Natural killer cell treated with Interleukin-12 subunit alpha and Interleukin-12 subunit beta and Interleukin-15 and Interleukin-18, amount 100 ng/mL, for 72 hours (primary cell): ENCODE data around the gene PAPPA2. TPM values are rescaled to one million over a fixed set of nuclear protein-coding genes. Genes with fewer than 3 reads are reported as not detected.

Source experiments
- ATAC-seq, 2 donors: fragments of 150-1000 bp; cut with Tn5 transposase in 1 of 2; sonication (Bioruptor Pico), chemical (Tn5 transposase) in 1 of 2; 2 replicates each; pipeline ENCODE4 v1.10.0; 2021
- DNase-seq: peaks from one replicate; pipeline ENCODE4 v3.0.0; 2022; ENCODE audit warnings: low spot score
- H3K27ac Mint-ChIP-seq, 2 donors: 1 replicate in 1 of 2; 2 replicates in 1 of 2; pipeline ENCODE4 v1.8.0; 2022; ENCODE audit warnings: mixed read lengths in 2 of 2, mild to moderate bottlenecking in 1 of 2, moderate library complexity in 1 of 2
- H3K27me3 Mint-ChIP-seq, 2 donors: 1 replicate in 1 of 2; 2 replicates in 1 of 2; pipeline ENCODE4 v1.8.0; 2022; ENCODE audit warnings: mixed read lengths in 2 of 2
- H3K36me3 Mint-ChIP-seq: one replicate; pipeline ENCODE4 v1.8.0; 2022; ENCODE audit warnings: mixed read lengths
- H3K4me1 Mint-ChIP-seq, 2 donors: 1 replicate in 1 of 2; 2 replicates in 1 of 2; pipeline ENCODE4 v1.8.0; 2022; ENCODE audit warnings: low read depth in 2 of 2, mixed read lengths in 2 of 2, mild to moderate bottlenecking in 1 of 2
- H3K4me3 Mint-ChIP-seq: one replicate; pipeline ENCODE4 v1.8.0; 2022; ENCODE audit warnings: mixed read lengths
- H3K9me3 Mint-ChIP-seq: 2 replicates; pipeline ENCODE4 v1.8.0; 2022; ENCODE audit warnings: mixed read lengths
- total RNA-seq, 2 donors: library from RNA; stranded (reverse); gene quantifications; one replicate each; pipeline ENCODE4 v1.2.3, GENCODE V29; 2022

PAPPA2 gene
- total RNA-seq, 2 donors from 2014 or later = 0.10 TPM; not detected in 1

- H3K4me1 Mint-ChIP-seq = no peaks in the 10 kb centered on the region
- no peak for ATAC-seq
- no peak overlapping the region for H3K4me3 Mint-ChIP-seq
These were observed 105.2 kb downstream of the PAPPA2 start for GRCh38 chr1:176568185-176568584.

GRCh38 chr1:176574756-176575155 lies 111.8 kb downstream of the PAPPA2 start:
- Mint-ChIP-seq H3K27me3 (peaks cover 0 to 11% of the 10 kb centered on the region in 2 donors), H3K27ac (no peak overlapping the region), H3K36me3 (no peaks in the 10 kb centered on the region), H3K9me3 (peaks cover 4% of the 10 kb centered on the region), H3K4me1 (no peaks in the 10 kb centered on the region), H3K4me3 (no peak overlapping the region)
- ATAC-seq (no peak), DNase-seq (no peak)

More at GRCh38 chr1:176568185-176568584, 105.2 kb downstream of the PAPPA2 start:
- Mint-ChIP-seq H3K27me3 (no peaks in the 10 kb centered on the region), H3K27ac (no peak overlapping the region), H3K36me3 (no peaks in the 10 kb centered on the region), H3K9me3 (peaks cover 4% of the 10 kb centered on the region)
- no peak for DNase-seq

DNA sequence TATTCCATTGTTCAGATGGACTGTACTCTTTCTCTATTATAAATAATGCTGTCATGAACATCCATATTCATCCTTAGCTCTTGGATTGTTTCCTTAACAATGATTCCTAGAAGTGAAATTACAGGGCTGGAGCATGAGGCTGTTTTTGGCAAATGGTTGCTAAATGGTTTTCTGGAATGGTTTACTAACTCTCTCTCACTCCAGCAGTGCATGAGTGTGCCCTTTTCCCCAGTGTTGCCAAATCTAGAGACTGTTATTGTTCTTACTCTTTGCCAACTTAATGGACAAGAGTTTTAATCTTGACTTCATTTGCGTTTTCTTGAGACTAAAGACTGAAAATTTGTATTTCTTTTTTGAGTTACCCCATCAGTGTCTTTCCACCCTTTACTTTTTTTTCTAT lies 113.0 kb downstream of the PAPPA2 start:
- ATAC-seq (no peak), DNase-seq (no peak)
- Mint-ChIP-seq H3K4me3 (no peak overlapping the region), H3K27me3 (peaks cover 0 to 11% of the 10 kb centered on the region in 2 donors), H3K36me3 (no peaks in the 10 kb centered on the region), H3K27ac (no peak overlapping the region), H3K9me3 (peaks cover 1% of the 10 kb centered on the region), H3K4me1 (no peaks in the 10 kb centered on the region)

- no peak for DNase-seq
- H3K9me3 Mint-ChIP-seq = no peaks in the 10 kb centered on the region
- H3K27me3 Mint-ChIP-seq = peaks cover 0 to 11% of the 10 kb centered on the region in 2 donors
- H3K4me1 Mint-ChIP-seq = no peaks in the 10 kb centered on the region
- no peak for ATAC-seq
- no peak overlapping the region for H3K27ac Mint-ChIP-seq
- no peaks in the 10 kb centered on the region for H3K36me3 Mint-ChIP-seq
- H3K4me3 Mint-ChIP-seq = no peak overlapping the region
These were observed 113.7 kb downstream of the PAPPA2 start for GRCh38 chr1:176576670-176577069.

GRCh38 chr1:176577646-176578197 lies 114.7 kb downstream of the PAPPA2 start:
- H3K27me3 Mint-ChIP-seq = peaks cover 0 to 11% of the 10 kb centered on the region in 2 donors
- no peak overlapping the region for H3K27ac Mint-ChIP-seq
- no peaks in the 10 kb centered on the region for H3K9me3 Mint-ChIP-seq
- ATAC-seq (no peak), DNase-seq (no peak)
- H3K4me3 Mint-ChIP-seq = no peak overlapping the region
- H3K36me3 Mint-ChIP-seq = no peaks in the 10 kb centered on the region
- H3K4me1 Mint-ChIP-seq = no peaks in the 10 kb centered on the region

DNA sequence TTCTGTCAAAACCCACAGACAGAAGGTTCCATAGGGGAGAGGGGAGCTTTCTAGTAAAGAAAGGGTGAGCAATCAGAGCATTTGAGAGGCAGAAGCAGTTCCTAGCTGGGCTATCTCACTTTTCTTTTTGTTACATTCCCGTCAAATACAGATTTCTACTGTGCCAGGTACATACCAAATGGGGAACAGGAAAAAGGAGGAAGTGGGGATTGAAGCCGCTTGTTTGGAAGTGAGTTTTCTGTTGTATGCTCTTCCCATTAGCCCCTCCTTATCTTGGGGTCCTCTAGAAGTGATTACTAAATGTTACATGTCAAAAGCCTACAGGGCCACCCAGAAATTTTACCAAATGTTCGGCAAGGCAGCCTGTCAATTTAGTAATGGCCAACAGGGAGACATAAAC lies 116.1 kb downstream of the PAPPA2 start:
- H3K9me3 Mint-ChIP-seq = no peaks in the 10 kb centered on the region

GRCh38 chr1:176595217-176595616 lies 132.2 kb downstream of the PAPPA2 start:
- no peaks in the 10 kb centered on the region for H3K4me1 Mint-ChIP-seq
- DNase-seq (no peak), ATAC-seq (no peak)
- H3K27ac Mint-ChIP-seq = no peak overlapping the region
- H3K36me3 Mint-ChIP-seq = no peaks in the 10 kb centered on the region
- H3K27me3 Mint-ChIP-seq = no peaks in the 10 kb centered on the region
- H3K9me3 Mint-ChIP-seq = peaks cover 3% of the 10 kb centered on the region
- no peak overlapping the region for H3K4me3 Mint-ChIP-seq

More for the DNA sequence above, 116.1 kb downstream of the PAPPA2 start:
- Mint-ChIP-seq H3K36me3 (no peaks in the 10 kb centered on the region), H3K27me3 (peaks cover 0 to 11% of the 10 kb centered on the region in 2 donors), H3K4me1 (no peaks in the 10 kb centered on the region), H3K4me3 (no peak overlapping the region), H3K27ac (no peak overlapping the region)
- no peak for DNase-seq
- no peak for ATAC-seq

DNA sequence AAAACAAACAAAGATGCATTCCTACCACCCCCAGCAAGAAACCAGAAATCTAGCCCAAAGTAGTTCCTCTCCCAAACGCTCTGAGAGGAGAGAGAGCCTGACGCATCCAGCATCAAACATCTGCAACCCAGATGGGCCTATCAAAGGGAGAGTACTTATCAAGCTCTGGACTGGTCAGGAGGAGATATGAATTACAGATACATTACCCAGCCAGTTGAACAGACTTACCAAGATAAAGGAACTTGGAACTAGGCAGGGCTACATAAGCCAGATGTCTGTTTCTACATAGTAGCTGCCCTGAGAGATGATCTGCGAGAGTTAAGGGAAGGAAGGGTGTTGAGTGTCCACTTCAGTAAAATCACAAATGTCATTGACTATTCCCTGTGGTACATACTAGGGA lies 138.4 kb downstream of the PAPPA2 start:
- H3K9me3 Mint-ChIP-seq = no peaks in the 10 kb centered on the region
- H3K4me3 Mint-ChIP-seq = no peak overlapping the region
- no peaks in the 10 kb centered on the region for H3K4me1 Mint-ChIP-seq
- no peak for DNase-seq
- H3K27me3 Mint-ChIP-seq = no peaks in the 10 kb centered on the region
- no peak overlapping the region for H3K27ac Mint-ChIP-seq
- no peak for ATAC-seq
- no peaks in the 10 kb centered on the region for H3K36me3 Mint-ChIP-seq

GRCh38 chr1:176602388-176603004 lies 139.5 kb downstream of the PAPPA2 start:
- H3K27me3 Mint-ChIP-seq = no peaks in the 10 kb centered on the region
- no peaks in the 10 kb centered on the region for H3K9me3 Mint-ChIP-seq
- no peak overlapping the region for H3K27ac Mint-ChIP-seq
- ATAC-seq (no peak), DNase-seq (no peak)
- H3K4me3 Mint-ChIP-seq = no peak overlapping the region
- H3K4me1 Mint-ChIP-seq = no peaks in the 10 kb centered on the region
- no peaks in the 10 kb centered on the region for H3K36me3 Mint-ChIP-seq

- H3K4me3 Mint-ChIP-seq = no peak overlapping the region
- no peaks in the 10 kb centered on the region for H3K36me3 Mint-ChIP-seq
- no peaks in the 10 kb centered on the region for H3K27me3 Mint-ChIP-seq
- no peaks in the 10 kb centered on the region for H3K4me1 Mint-ChIP-seq
- DNase-seq (no peak), ATAC-seq (no peak)
- no peaks in the 10 kb centered on the region for H3K9me3 Mint-ChIP-seq
- H3K27ac Mint-ChIP-seq = no peak overlapping the region
These were observed 140.7 kb downstream of the PAPPA2 start for GRCh38 chr1:176603696-176604095.

- no peak for DNase-seq
- H3K4me3 Mint-ChIP-seq = no peak overlapping the region
- no peaks in the 10 kb centered on the region for H3K36me3 Mint-ChIP-seq
- H3K27me3 Mint-ChIP-seq = peaks cover 0 to 6% of the 10 kb centered on the region in 2 donors
- H3K9me3 Mint-ChIP-seq = peaks cover 3% of the 10 kb centered on the region
- no peak for ATAC-seq
- no peaks in the 10 kb centered on the region for H3K4me1 Mint-ChIP-seq
- no peak overlapping the region for H3K27ac Mint-ChIP-seq
These were observed 141.5 kb downstream of the PAPPA2 start for GRCh38 chr1:176604461-176604860.

- no peaks in the 10 kb centered on the region for H3K36me3 Mint-ChIP-seq
- ATAC-seq (no peak), DNase-seq (no peak)
- peaks cover 6% of the 10 kb centered on the region for H3K9me3 Mint-ChIP-seq
- no peaks in the 10 kb centered on the region for H3K4me1 Mint-ChIP-seq
- no peak overlapping the region for H3K4me3 Mint-ChIP-seq
- H3K27ac Mint-ChIP-seq = no peak overlapping the region
- H3K27me3 Mint-ChIP-seq = peaks cover 0 to 9% of the 10 kb centered on the region in 2 donors
These were observed 142.2 kb downstream of the PAPPA2 start for GRCh38 chr1:176605176-176605575.

DNA sequence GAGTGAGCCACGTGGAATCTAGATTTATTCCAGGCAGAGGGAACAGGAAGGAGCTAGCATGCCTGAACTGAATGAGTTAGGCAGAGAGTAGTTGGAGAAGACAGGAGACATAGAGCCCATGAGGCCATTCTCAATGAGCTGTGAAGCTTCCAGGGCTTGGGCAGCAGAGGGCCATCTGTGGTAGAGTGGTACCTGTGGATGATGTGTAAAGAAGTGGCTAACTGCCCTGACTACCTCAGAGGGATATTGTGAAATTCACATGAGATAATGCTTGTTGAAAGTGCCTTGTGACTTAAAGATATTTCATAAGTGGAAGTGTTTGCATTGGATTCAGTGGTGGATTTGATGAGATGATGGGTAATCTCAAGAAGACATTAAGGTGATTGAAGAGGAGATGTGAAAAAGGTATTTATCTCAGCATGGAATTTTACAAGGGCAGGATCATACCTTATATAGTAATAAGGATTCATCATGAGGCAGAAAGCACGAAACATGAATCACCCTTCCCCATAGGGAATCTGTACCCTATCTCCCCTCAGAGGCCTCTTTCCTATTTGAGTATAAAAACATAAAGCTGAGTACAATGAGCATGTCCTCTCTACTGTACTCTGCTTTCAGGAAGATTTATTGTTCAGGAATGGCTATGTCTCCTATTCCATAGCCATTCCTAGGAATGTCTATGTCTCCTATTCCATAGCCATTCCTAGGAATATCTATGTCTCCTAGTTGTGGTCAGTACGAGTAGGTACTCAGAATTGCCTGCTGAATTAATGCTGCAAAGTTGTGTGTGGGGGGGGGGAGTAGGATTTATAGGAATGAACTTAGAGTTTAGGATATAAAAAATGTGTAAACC lies 146.8 kb downstream of the PAPPA2 start:
- no peak overlapping the region for H3K27ac Mint-ChIP-seq
- DNase-seq (no peak), ATAC-seq (no peak)
- H3K36me3 Mint-ChIP-seq = no peaks in the 10 kb centered on the region
- no peaks in the 10 kb centered on the region for H3K4me1 Mint-ChIP-seq
- peaks cover 0 to 9% of the 10 kb centered on the region in 2 donors for H3K27me3 Mint-ChIP-seq
- no peak overlapping the region for H3K4me3 Mint-ChIP-seq
- peaks cover 6% of the 10 kb centered on the region for H3K9me3 Mint-ChIP-seq

DNA sequence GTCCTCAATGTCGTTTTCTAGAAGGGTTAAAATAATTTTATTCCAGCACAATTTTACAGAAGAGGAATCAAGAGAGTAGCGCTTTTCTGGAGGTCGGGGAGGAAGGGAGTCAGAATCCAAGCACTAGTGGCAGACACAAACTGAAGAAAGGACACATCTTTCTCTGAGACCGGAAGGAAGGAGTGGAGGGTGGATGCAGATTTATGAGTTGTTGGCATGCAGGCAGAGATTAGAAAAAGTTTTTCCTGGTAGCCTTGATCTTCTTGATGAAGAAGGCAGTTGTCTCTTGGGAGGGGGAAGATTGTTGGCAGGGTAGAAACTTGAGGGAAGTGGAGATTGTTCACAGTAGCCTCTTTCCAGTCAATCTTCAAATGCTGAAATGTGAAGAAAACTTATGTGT lies 149.8 kb downstream of the PAPPA2 start:
- Mint-ChIP-seq H3K27ac (no peak overlapping the region), H3K36me3 (no peaks in the 10 kb centered on the region), H3K27me3 (peaks cover 0 to 9% of the 10 kb centered on the region in 2 donors), H3K9me3 (peaks cover 6% of the 10 kb centered on the region), H3K4me3 (no peak overlapping the region), H3K4me1 (no peaks in the 10 kb centered on the region)
- ATAC-seq (no peak), DNase-seq (no peak)
